ENCODE measurements around the gene RCAN2. TPM values are rescaled to one million over a fixed set of nuclear protein-coding genes. Genes with fewer than 3 reads are reported as not detected.

RCAN2 gene
- total RNA-seq, 2 experiments from 2014 or later: not detected

DNA sequence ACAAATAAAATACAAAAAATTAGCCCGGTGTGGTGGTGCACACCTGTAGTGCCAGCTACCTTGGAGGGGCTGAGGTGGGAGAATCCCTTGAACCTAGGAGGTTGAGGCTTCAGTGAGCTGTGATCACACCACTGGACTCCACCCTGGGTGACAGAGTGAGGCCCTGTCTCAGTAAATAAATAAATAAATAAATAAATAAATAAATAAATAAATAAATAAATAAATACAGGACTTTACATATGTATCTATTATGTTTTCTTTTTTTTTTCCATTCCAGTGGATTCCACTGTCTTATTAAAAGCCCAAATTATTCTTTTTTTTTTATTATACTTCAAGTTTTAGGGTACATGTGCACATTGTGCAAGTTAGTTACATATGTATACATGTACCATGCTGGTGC, 279.3 kb downstream of the RCAN2 start:
- Histone ChIP-seq H3K4me2 (ENCODE audit: low read length) (no peak overlapping the region), H3K9me2 (ENCODE audit: insufficient read depth, low read length) (no peaks in the 10 kb centered on the region), H3K4me3 (ENCODE audit: low read depth, low read length, poor library complexity, severe bottlenecking) (no peak overlapping the region), H3K79me2 (ENCODE audit: insufficient read depth, low read depth, low read length) (no peaks in the 10 kb centered on the region), H4K20me1 (ENCODE audit: insufficient read depth, low read length) (no peaks in the 10 kb centered on the region), H3K4me1 (ENCODE audit: insufficient read depth, low read length, poor library complexity, severe bottlenecking) (no peaks in the 10 kb centered on the region), H3K36me3 (ENCODE audit: insufficient read depth, low read length) (no peaks in the 10 kb centered on the region), H3K27ac (ENCODE audit: low read depth, low read length, poor library complexity, severe bottlenecking) (no peak overlapping the region), H2AFZ (ENCODE audit: low read length) (no peak overlapping the region), H3K9me3 (ENCODE audit: low read length) (no peaks in the 10 kb centered on the region)
- POLR2A ChIA-PET: no interaction called here
- CTCF ChIA-PET (ENCODE audit: unreplicated experiment): no interaction called here
- intact Hi-C loops (cut with micrococcal nuclease; ENCODE audit: unreplicated experiment): no loop called here
- BruUV-seq (replicated peaks): no TSS peak
- DNase-seq (ENCODE audit: low spot score): no peak
- no peak for TF ChIP-seq CTCF (conservative IDR thresholded peaks at IDR 0.05; ENCODE audit: low read length)
- TF ChIP-seq EZH2phosphoT487 (IDR thresholded peaks at IDR 0.05; ENCODE audit: borderline replicate concordance, low read depth, low read length): no peak

GRCh38 chr6:46210294-46210693, 281.0 kb downstream of the RCAN2 start:
- Histone ChIP-seq H4K20me1 (ENCODE audit: insufficient read depth, low read length) (no peaks in the 10 kb centered on the region), H3K4me3 (ENCODE audit: low read depth, low read length, poor library complexity, severe bottlenecking) (no peak overlapping the region), H3K4me1 (ENCODE audit: insufficient read depth, low read length, poor library complexity, severe bottlenecking) (no peaks in the 10 kb centered on the region), H2AFZ (ENCODE audit: low read length) (no peak overlapping the region), H3K27ac (ENCODE audit: low read depth, low read length, poor library complexity, severe bottlenecking) (no peak overlapping the region), H3K9me2 (ENCODE audit: insufficient read depth, low read length) (no peaks in the 10 kb centered on the region), H3K9me3 (ENCODE audit: low read length) (no peaks in the 10 kb centered on the region), H3K79me2 (ENCODE audit: insufficient read depth, low read depth, low read length) (no peaks in the 10 kb centered on the region), H3K36me3 (ENCODE audit: insufficient read depth, low read length) (no peaks in the 10 kb centered on the region), H3K4me2 (ENCODE audit: low read length) (no peak overlapping the region)
- DNase-seq (ENCODE audit: low spot score): no peak
- ChIA-PET POLR2A (no interaction called here), CTCF (ENCODE audit: unreplicated experiment) (no interaction called here)
- intact Hi-C loops (cut with micrococcal nuclease; ENCODE audit: unreplicated experiment): no loop called here
- no TSS peak for BruUV-seq (replicated peaks)
- TF ChIP-seq CTCF (conservative IDR thresholded peaks at IDR 0.05; ENCODE audit: low read length) (no peak), EZH2phosphoT487 (IDR thresholded peaks at IDR 0.05; ENCODE audit: borderline replicate concordance, low read depth, low read length) (no peak)

DNA sequence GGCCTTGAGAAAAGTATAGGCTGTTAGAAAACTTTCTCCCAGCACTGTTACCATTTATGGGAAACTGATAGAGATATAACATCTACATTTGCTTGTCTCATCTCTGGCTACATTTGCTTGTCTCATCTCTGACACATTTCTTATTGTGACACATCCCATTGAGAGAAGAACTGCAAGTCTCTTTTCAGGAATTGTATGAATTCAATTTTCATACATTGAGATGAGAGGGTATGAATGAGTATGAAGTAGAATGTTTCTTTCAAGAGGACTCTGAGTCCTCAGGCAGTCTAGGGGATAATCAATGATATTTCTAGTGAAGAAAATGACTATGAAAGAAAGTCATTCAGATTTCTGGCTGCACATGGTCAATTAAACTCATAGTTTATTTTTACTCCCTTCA, 282.9 kb downstream of the RCAN2 start:
- BruUV-seq (replicated peaks): no TSS peak
- Histone ChIP-seq H3K79me2 (ENCODE audit: insufficient read depth, low read depth, low read length) (no peaks in the 10 kb centered on the region), H3K9me3 (ENCODE audit: low read length) (no peaks in the 10 kb centered on the region), H3K9me2 (ENCODE audit: insufficient read depth, low read length) (no peaks in the 10 kb centered on the region), H2AFZ (ENCODE audit: low read length) (no peak overlapping the region), H3K4me1 (ENCODE audit: insufficient read depth, low read length, poor library complexity, severe bottlenecking) (no peaks in the 10 kb centered on the region), H3K4me2 (ENCODE audit: low read length) (no peak overlapping the region), H3K36me3 (ENCODE audit: insufficient read depth, low read length) (no peaks in the 10 kb centered on the region), H3K4me3 (ENCODE audit: low read depth, low read length, poor library complexity, severe bottlenecking) (no peak overlapping the region), H3K27ac (ENCODE audit: low read depth, low read length, poor library complexity, severe bottlenecking) (no peak overlapping the region), H4K20me1 (ENCODE audit: insufficient read depth, low read length) (no peaks in the 10 kb centered on the region)
- TF ChIP-seq EZH2phosphoT487 (IDR thresholded peaks at IDR 0.05; ENCODE audit: borderline replicate concordance, low read depth, low read length): no peak
- TF ChIP-seq CTCF (conservative IDR thresholded peaks at IDR 0.05; ENCODE audit: low read length): no peak
- intact Hi-C loops (cut with micrococcal nuclease; ENCODE audit: unreplicated experiment): no loop called here
- DNase-seq (ENCODE audit: low spot score): no peak
- ChIA-PET POLR2A (interaction anchor here (0.6 to 1.1 kb wide), 2 partner anchors 12 to 401 kb away, joined by 3 read pairs; no protein-coding TSS in a partner anchor), CTCF (ENCODE audit: unreplicated experiment) (no interaction called here)

Measured in OCI-LY7 (cell line).